Measurements from ENCODE around the gene MCF2L2.

GRCh38 chr3:183129243-183129642 lies 299.2 kb downstream of the MCF2L2 start:
- TF ChIP-seq CTCF (IDR thresholded peaks at IDR 0.05 in 8 of 11, conservative IDR thresholded peaks at IDR 0.05 in 3 of 11) (no peak), POLR2A (IDR thresholded peaks at IDR 0.05) (no peak), POLR2AphosphoS5 (IDR thresholded peaks at IDR 0.05) (no peak)

Measured in spleen (tissue), 7 donors.